Loucy (cell line): Measurements from ENCODE around the gene COX19.
"Not testable (repeated sequence)": the region's sequence is repeated elsewhere in the genome, so short reads cannot be mapped to it uniquely, and the experiment has no call there.

Experiments
- H2AFZ ChIP-seq: fragments of 200-600 bp; sonication (generic); 2 replicates; pipeline ENCODE4 v1.6.0; 2016; ENCODE audit warnings: antibody characterized with exemption, mild to moderate bottlenecking, low read length, moderate library complexity
- H3F3A ChIP-seq: fragments of 200-600 bp; 2 replicates; pipeline ENCODE4 v1.6.0; 2016; ENCODE audit warnings: antibody characterized with exemption, low read depth, mild to moderate bottlenecking
- H3K27me3 ChIP-seq: fragments of 200-600 bp; sonication (generic); 2 replicates; pipeline ENCODE4 v1.6.1; 2014; ENCODE audit warnings: low read length, mild to moderate bottlenecking; ENCODE audit not compliant: insufficient read depth, poor library complexity, severe bottlenecking
- H3K36me3 ChIP-seq: fragments of 200-600 bp; sonication (generic); 2 replicates; pipeline ENCODE4 v1.6.1; 2016; ENCODE audit warnings: low read length; ENCODE audit not compliant: insufficient read depth
- H3K4me1 ChIP-seq: fragments of 200-600 bp; sonication (generic); 2 replicates; pipeline ENCODE4 v1.5.1; 2014; ENCODE audit warnings: low read length, mild to moderate bottlenecking; ENCODE audit not compliant: insufficient read depth, poor library complexity, severe bottlenecking
- H3K4me2 ChIP-seq: fragments of 200-600 bp; sonication (generic); 2 replicates; pipeline ENCODE4 v1.6.0; 2014; ENCODE audit warnings: antibody characterized with exemption, low read length, low read depth, mild to moderate bottlenecking; ENCODE audit not compliant: poor library complexity, severe bottlenecking
- H3K4me3 ChIP-seq: fragments of 200-600 bp; sonication (generic); 2 replicates; pipeline ENCODE4 v1.5.1; 2014; ENCODE audit warnings: low read length, mild to moderate bottlenecking, mixed read lengths; ENCODE audit not compliant: poor library complexity, severe bottlenecking
- H3K79me2 ChIP-seq: fragments of 200-600 bp; sonication (generic); 2 replicates; pipeline ENCODE4 v1.6.1; 2014; ENCODE audit warnings: low read length; ENCODE audit not compliant: insufficient read depth
- H3K9ac ChIP-seq: fragments of 200-600 bp; sonication (generic); 2 replicates; pipeline ENCODE4 v1.6.0; 2014; ENCODE audit warnings: mild to moderate bottlenecking, low read depth, low read length, moderate library complexity; ENCODE audit not compliant: poor library complexity, severe bottlenecking
- H3K9me2 ChIP-seq: fragments of 200-600 bp; sonication (generic); replicated peaks from 2 replicates; pipeline ENCODE4 v1.6.1; 2016; ENCODE audit warnings: low read depth, low read length, mixed read lengths
- H3K9me3 ChIP-seq: fragments of 200-600 bp; sonication (generic); 2 replicates; pipeline ENCODE4 v1.6.1; 2014; ENCODE audit warnings: mild to moderate bottlenecking, antibody characterized with exemption, low read length, low read depth; ENCODE audit not compliant: insufficient read depth
- H4K20me1 ChIP-seq: fragments of 200-600 bp; sonication (generic); 2 replicates; pipeline ENCODE4 v1.6.0; 2014; ENCODE audit warnings: antibody characterized with exemption, low read length, mild to moderate bottlenecking; ENCODE audit not compliant: insufficient read depth, poor library complexity, severe bottlenecking
- CTCF ChIP-seq: fragments of 200-600 bp; sonication (generic); conservative IDR thresholded peaks from 2 replicates; pipeline ENCODE4 v1.5.1; 2014; ENCODE audit warnings: mild to moderate bottlenecking, antibody characterized with exemption, low read length
- EZH2phosphoT487 ChIP-seq: fragments of 200-600 bp; IDR thresholded peaks from 2 replicates; pipeline ENCODE4 v1.6.1; 2018; ENCODE audit warnings: antibody characterized with exemption, mild to moderate bottlenecking, moderate library complexity, borderline replicate concordance

COX19 gene

GRCh38 chr7:1001069-1001770, 25.9 kb upstream of the COX19 start:
- H3F3A ChIP-seq, H3K4me2 ChIP-seq, H4K20me1 ChIP-seq, H3K9me3 ChIP-seq, H3K9me2 ChIP-seq, H3K4me3 ChIP-seq, H3K9ac ChIP-seq, H2AFZ ChIP-seq, H3K36me3 ChIP-seq, H3K4me1 ChIP-seq, H3K27me3 ChIP-seq, H3K79me2 ChIP-seq: not testable (repeated sequence)

- H2AFZ ChIP-seq: no peak overlapping the region
- no peaks in the 10 kb centered on the region for H3K4me1 ChIP-seq
- no peak overlapping the region for H3K9ac ChIP-seq
- no peak overlapping the region for H3K4me2 ChIP-seq
- H3K79me2 ChIP-seq: no peaks in the 10 kb centered on the region
- H3K27me3 ChIP-seq: no peaks in the 10 kb centered on the region
- no peaks in the 10 kb centered on the region for H3F3A ChIP-seq
- TF ChIP-seq CTCF: no peak
- TF ChIP-seq EZH2phosphoT487: no peak
- H4K20me1 ChIP-seq: no peaks in the 10 kb centered on the region
- no peaks in the 10 kb centered on the region for H3K9me2 ChIP-seq
- H3K36me3 ChIP-seq: no peaks in the 10 kb centered on the region
- no peak overlapping the region for H3K4me3 ChIP-seq
- H3K9me3 ChIP-seq: no peaks in the 10 kb centered on the region
These were observed 24.9 kb upstream of the COX19 start for GRCh38 chr7:999941-1000935.

- H3K4me2 ChIP-seq: no peak overlapping the region
These were observed 24.0 kb upstream of the COX19 start for GRCh38 chr7:999149-999879.

More at GRCh38 chr7:999149-999879, 24.0 kb upstream of the COX19 start:
- no peaks in the 10 kb centered on the region for H3K27me3 ChIP-seq
- no peaks in the 10 kb centered on the region for H3K9me2 ChIP-seq
- H3K79me2 ChIP-seq: no peaks in the 10 kb centered on the region
- no peak overlapping the region for H3K9ac ChIP-seq
- TF ChIP-seq EZH2phosphoT487 (no peak), CTCF (no peak)
- no peaks in the 10 kb centered on the region for H3K4me1 ChIP-seq
- H3F3A ChIP-seq: no peaks in the 10 kb centered on the region
- no peaks in the 10 kb centered on the region for H4K20me1 ChIP-seq
- H2AFZ ChIP-seq: no peak overlapping the region
- no peaks in the 10 kb centered on the region for H3K9me3 ChIP-seq
- H3K4me3 ChIP-seq: no peak overlapping the region
- H3K36me3 ChIP-seq: no peaks in the 10 kb centered on the region
